Activated CD4-positive, CD25-positive, alpha-beta regulatory T cell treated with anti-CD3 and anti-CD28 coated beads, Interleukin-2, amount 50 U/mL, for 24 hours (primary cell): ENCODE results near the gene GTPBP4.
A peak's percentile ranks its signal among the peaks of the same experiment; 100 is the strongest.

ENCODE experiments used
- ATAC-seq, 2 donors: fragments of 150-1000 bp; cut with Tn5 transposase; one replicate each; pipeline ENCODE4 v1.10.0; 2021; ENCODE audit warnings: mild to moderate bottlenecking in 1 of 2, moderate library complexity in 1 of 2

The GTPBP4 gene

GRCh38 chr10:968546-969199 is 19.6 kb upstream of the GTPBP4 start:
- no peak for ATAC-seq

GRCh38 chr10:969473-970150 is 18.6 kb upstream of the GTPBP4 start:
- no peak for ATAC-seq

- no peak for ATAC-seq
These were observed 17.7 kb upstream of the GTPBP4 start for GRCh38 chr10:970311-971149.

DNA sequence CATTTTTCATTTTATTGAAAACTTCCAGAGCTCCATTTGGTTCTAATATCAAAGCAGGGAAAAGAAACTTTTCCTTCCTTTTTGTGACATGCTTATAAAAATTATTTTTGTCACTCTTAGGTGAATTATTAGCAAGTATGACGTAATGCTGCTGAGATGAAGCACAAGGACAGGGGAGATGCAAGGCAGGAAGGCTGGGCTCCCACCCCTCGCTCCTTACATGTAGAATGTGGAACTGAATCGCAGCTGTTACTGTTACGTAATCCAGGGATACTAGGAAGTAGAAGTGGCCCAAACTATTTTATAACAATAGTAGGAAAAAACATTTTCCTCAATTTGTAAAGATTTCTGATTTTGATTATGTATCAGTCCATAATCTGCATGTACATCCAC is 17.1 kb upstream of the GTPBP4 start:
- no peak for ATAC-seq

GRCh38 chr10:971613-972012 is 16.6 kb upstream of the GTPBP4 start:
- ATAC-seq = no peak

- no peak for ATAC-seq
These were observed 15.5 kb upstream of the GTPBP4 start for GRCh38 chr10:972763-973162.

- no peak for ATAC-seq
These were observed 14.0 kb upstream of the GTPBP4 start for GRCh38 chr10:974038-974784.

DNA sequence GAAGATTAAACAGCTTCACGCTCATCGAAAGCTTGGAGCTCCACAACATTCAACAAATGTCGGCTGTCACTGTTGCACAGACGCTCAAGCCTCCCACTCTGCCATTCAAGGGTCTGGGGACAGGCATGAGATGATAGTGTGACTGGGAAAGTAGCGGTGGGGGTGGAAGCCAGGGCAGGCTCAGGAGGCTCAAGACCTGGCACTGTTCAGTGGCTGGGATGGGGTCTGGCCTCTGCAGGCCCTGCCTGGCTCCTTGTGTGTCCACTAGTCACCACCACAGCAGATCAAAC is 13.5 kb upstream of the GTPBP4 start:
- no peak for ATAC-seq

GRCh38 chr10:976316-976715 is 11.9 kb upstream of the GTPBP4 start:
- ATAC-seq = no peak

GRCh38 chr10:978826-979421 is 9.3 kb upstream of the GTPBP4 start:
- no peak for ATAC-seq

GRCh38 chr10:980468-981093 is 7.7 kb upstream of the GTPBP4 start:
- ATAC-seq = no peak

DNA sequence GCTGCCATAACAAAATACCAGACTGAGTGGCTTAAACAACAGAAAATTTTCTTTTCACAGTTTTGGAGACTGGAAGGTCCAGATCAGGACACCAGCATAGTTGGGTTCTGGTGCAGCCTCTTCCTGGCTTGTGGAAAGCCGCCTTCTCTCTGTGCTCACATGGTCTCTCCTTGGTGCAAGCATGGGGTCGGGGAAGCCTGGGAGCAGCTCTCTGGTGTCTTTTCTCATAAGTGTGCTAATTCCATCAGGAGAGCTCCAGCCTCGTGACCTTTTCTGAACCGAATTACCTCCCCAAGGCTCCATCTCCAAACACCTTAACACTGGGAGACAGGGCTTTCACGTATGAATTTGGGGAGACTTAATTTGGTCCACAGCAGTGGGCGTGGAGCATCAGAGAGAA is 4.8 kb upstream of the GTPBP4 start:
- no peak for ATAC-seq

DNA sequence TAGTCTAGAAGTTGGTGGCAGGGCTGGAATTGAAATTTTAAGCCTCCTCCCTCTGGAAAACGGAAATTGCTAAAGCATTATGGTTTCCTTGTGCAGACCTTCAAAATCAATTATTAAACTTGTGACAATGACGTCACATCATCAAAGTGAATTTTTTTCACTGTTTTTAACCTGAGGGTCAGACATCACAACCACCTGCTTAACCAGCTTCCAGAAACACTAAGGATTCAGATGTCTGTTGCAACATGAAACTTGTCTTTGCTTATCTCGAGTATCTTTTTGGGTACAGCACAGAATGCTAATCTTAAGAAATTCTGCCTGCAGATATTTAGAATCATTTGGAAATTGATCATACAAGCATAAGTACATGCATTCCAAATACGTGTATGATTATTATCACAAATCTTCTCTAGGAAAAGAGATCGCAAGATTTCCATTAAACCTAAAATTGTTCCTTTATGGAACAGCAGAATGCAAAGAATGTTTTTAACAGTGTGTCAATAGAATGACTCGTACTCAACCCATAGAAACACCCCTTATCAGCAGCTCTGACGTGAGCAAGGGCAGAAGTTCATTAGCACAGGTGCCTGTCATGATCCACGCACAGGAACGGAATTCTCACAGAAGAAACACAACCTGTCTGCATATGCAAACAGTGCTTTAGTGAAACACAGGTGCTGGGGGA is 4.1 kb upstream of the GTPBP4 start:
- ATAC-seq = no peak

DNA sequence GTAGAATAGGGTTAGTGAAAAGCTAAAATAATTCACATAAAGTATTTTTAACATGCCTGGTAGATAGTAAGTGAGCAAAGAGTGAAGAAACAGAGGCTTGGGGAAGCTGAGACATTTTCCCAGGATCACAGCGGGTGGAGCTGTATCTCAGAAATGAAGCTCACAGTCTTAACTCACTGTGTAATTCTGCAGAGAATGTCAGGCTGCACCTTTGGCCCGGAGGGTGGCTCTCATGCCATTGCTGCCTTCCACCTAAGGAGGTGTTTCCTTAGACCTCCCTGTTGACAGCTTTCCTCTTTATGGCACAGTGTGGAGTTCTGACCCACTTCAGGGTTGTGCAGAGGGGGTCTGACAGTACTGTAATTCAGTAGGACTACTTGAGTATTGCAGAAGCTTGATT is 2.9 kb upstream of the GTPBP4 start:
- no peak for ATAC-seq

- no peak for ATAC-seq
These were observed 2.0 kb upstream of the GTPBP4 start for GRCh38 chr10:986137-986825.

GRCh38 chr10:986881-987619 is 1.2 kb upstream of the GTPBP4 start:
- no peak for ATAC-seq

DNA sequence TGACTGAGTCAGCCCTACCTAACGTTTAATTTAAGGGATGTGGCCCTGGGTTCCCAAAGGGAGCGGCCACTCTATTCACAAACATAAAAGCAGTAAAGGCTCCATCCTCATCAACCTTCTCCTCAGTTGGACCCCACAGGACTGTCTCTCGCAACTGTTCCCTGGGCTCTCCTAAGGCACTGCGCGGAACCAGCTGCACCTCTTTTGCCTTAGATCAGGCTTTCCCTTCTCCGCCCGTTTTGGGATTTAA is 689 bp upstream of the GTPBP4 start:
- ATAC-seq = no peak

DNA sequence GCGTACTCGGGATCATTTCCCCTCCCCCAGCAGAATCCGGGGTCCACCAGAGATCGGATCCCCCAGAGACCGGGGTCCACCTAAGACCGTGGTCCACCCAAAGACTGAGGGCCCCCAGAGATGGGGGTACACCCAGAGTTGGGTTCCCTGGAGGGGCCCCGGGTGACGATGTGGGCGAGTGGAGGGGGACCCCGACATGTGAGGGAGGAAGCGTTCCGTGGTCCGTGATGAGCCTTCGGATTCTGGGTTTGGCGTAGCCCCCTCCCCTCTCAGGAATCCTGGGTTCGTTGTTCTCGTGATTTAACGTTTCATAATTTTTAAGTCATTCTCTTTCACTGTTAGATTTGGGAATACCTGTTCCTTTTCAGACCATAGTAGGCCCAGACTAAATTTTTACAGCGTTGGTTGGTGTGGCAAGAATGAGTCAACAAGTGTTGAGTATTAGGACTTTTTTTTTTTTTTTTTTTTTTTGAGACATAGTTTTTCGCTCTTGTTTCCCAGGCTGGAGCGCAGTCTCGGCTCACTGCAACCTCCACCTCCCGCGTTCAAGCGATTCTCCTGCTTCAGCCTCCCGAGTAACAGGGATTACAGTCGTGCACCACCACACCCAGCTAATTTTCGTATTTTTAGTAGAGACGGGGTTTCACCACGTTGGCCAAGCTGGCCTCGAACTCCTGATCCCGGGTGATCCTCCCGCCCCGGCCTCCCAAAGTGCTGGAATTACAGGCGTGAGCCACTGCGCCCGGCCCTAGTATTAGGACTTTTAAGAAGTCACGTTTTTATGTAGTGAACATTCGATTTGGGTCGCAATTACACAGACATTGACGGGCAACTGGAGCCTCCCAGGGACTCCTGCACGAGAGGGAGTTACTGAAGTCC is 672 bp downstream of the GTPBP4 start:
- peak; percentile 19 to 37 for ATAC-seq

DNA sequence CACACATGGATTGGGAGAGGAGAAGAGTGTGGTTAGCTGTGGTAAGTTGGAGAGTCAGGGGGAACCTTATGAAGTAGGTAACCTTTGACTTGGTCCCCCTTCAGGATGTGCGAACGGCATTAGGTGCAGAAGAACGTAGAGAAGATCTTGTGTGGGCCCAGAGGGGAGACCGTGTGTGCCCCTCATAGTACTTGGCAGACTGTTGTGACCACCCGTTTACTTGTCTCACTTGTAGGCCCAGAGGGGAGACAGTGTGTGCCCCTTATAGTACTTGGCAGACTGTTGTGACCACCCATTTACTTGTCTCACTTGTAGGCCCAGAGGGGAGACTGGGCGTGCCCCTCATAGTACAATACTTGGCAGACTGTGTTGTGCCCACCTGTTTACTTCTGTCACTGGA is 2.6 kb downstream of the GTPBP4 start:
- no peak for ATAC-seq

GRCh38 chr10:992467-992866 is 4.2 kb downstream of the GTPBP4 start:
- ATAC-seq = no peak
